SK-N-SH (cell line): ENCODE measurements around the gene PCDH18. TPM values are rescaled to one million over a fixed set of nuclear protein-coding genes. Genes with fewer than 3 reads are reported as not detected.

Experiments
- CTCF ChIA-PET: fragments of 300-600, 350-600 bp; formaldehyde crosslinking; extraction: SDS; loops from one replicate; lab custom pipeline; 2021; lab: Yijun Ruan, JAX
- POLR2A ChIA-PET: fragments of 350-600 bp; sonication (Branson Sonifier 250); formaldehyde crosslinking; extraction: SDS; loops from one replicate; lab custom pipeline; 2020; ENCODE audit warnings: antibody characterized with exemption, inconsistent platforms; lab: Yijun Ruan, JAX
- DNase-seq: peaks from one replicate; pipeline ENCODE4 v3.0.0; 2012
- H2AFZ ChIP-seq: fragments of 200-600 bp; sonication (generic); 2 replicates; pipeline ENCODE4 v1.8.1; 2016; ENCODE audit warnings: antibody characterized with exemption, mild to moderate bottlenecking, low read depth
- H3F3A ChIP-seq: fragments of 200-600 bp; sonication (generic); replicated peaks from 2 replicates; pipeline ENCODE3; 2016; ENCODE audit warnings: antibody characterized with exemption, mild to moderate bottlenecking; ENCODE audit not compliant: insufficient read depth
- H3K27ac ChIP-seq, 2 experiments: fragments of 200-500 bp in 1 of 2; fragments of 200-600 bp in 1 of 2; sonication (Bioruptor generic) in 1 of 2; sonication (generic), shearing (Covaris generic) in 1 of 2; 2 replicates each; pipeline versions ENCODE4 v1.5.1 to v1.6.1; 2014 to 2016; ENCODE audit warnings: low read depth in 2 of 2, inconsistent platforms in 1 of 2, low read length in 1 of 2, mild to moderate bottlenecking in 1 of 2, mixed read lengths in 1 of 2
- H3K27me3 ChIP-seq: fragments of 200-600 bp; sonication (generic), shearing (Covaris generic); 2 replicates; pipeline ENCODE4 v1.6.1; 2016; ENCODE audit warnings: mixed run types; ENCODE audit not compliant: insufficient read depth
- H3K36me3 ChIP-seq, 2 experiments: fragments of 200-500 bp in 1 of 2; fragments of 200-600 bp in 1 of 2; sonication (Bioruptor generic) in 1 of 2; sonication (generic) in 1 of 2; replicated peaks in 1 of 2; 2 replicates each; pipeline versions ENCODE3 to v1.5.1; 2014 to 2016; ENCODE audit warnings: low read length in 1 of 2, mild to moderate bottlenecking in 1 of 2; ENCODE audit not compliant: insufficient read depth in 2 of 2, control insufficient read depth in 1 of 2
- H3K4me1 ChIP-seq, 2 experiments: fragments of 200-500 bp in 1 of 2; fragments of 200-600 bp in 1 of 2; sonication (Bioruptor generic) in 1 of 2; sonication (generic), shearing (Covaris generic) in 1 of 2; 2 replicates each; pipeline versions ENCODE4 v1.5.1 to v1.6.1; 2014 to 2016; ENCODE audit warnings: low read depth in 1 of 2, low read length in 1 of 2, mixed run types in 1 of 2; ENCODE audit not compliant: insufficient read depth in 2 of 2, control insufficient read depth in 1 of 2
- H3K4me2 ChIP-seq: fragments of 200-600 bp; sonication (generic), shearing (Covaris generic); 2 replicates; pipeline ENCODE4 v1.6.1; 2017; ENCODE audit warnings: mixed run types
- H3K4me3 ChIP-seq, 2 experiments: fragments of 200-500 bp in 1 of 2; fragments of 200-600 bp in 1 of 2; sonication (Bioruptor generic) in 1 of 2; sonication (generic), shearing (Covaris generic) in 1 of 2; 2 replicates each; pipeline versions ENCODE4 v1.5.1 to v1.8.1; 2014 to 2016; ENCODE audit warnings: low read depth in 2 of 2, inconsistent platforms in 1 of 2, low read length in 1 of 2, mild to moderate bottlenecking in 1 of 2, mixed read lengths in 1 of 2, moderate library complexity in 1 of 2
- H3K79me2 ChIP-seq: fragments of 200-600 bp; sonication (generic); 2 replicates; pipeline ENCODE4 v1.8.1; 2017; ENCODE audit warnings: mild to moderate bottlenecking; ENCODE audit not compliant: insufficient read depth
- H3K9ac ChIP-seq: fragments of 200-600 bp; sonication (generic); 2 replicates; pipeline ENCODE4 v1.6.1; 2017; ENCODE audit warnings: mixed run types
- H3K9me2 ChIP-seq: fragments of 200-600 bp; sonication (generic); 2 replicates; pipeline ENCODE4 v1.6.1; 2017; ENCODE audit warnings: mixed run types
- H3K9me3 ChIP-seq: fragments of 200-600 bp; sonication (generic); 2 replicates; pipeline ENCODE4 v1.6.1; 2017; ENCODE audit warnings: mixed run types, mild to moderate bottlenecking, moderate library complexity
- H4K20me1 ChIP-seq: fragments of 200-600 bp; sonication (generic); 2 replicates; pipeline ENCODE4 v1.6.1; 2017; ENCODE audit warnings: mild to moderate bottlenecking, mixed run types; ENCODE audit not compliant: insufficient read depth
- CHD2 ChIP-seq: fragments of 150-350 bp; IDR thresholded peaks from 2 replicates; pipeline ENCODE4 v1.6.1; 2018; ENCODE audit warnings: low read length; ENCODE audit not compliant: partially characterized antibody
- CTCF ChIP-seq: fragments of 200-600 bp; sonication (generic); IDR thresholded peaks from 2 replicates; pipeline ENCODE4 v1.6.1; 2017; ENCODE audit warnings: antibody characterized with exemption, mild to moderate bottlenecking, moderate library complexity
- ELF1 ChIP-seq: IDR thresholded peaks from 2 replicates; pipeline ENCODE4 v1.4.0; 2012
- EP300 ChIP-seq, 2 experiments: IDR thresholded peaks; 2 replicates each; pipeline versions ENCODE4 v1.4.0 to v1.6.1; 2012; ENCODE audit warnings: borderline replicate concordance in 1 of 2, low read depth in 1 of 2, low read length in 1 of 2
- FOXJ3 ChIP-seq: sonication (generic); formaldehyde crosslinking; IDR thresholded peaks from 2 replicates; pipeline ENCODE4 v1.5.1; 2020; ENCODE audit warnings: mild to moderate bottlenecking, missing genetic modification reagents
- GABPA ChIP-seq: IDR thresholded peaks from 2 replicates; pipeline ENCODE4 v1.4.0; 2012; ENCODE audit warnings: low read depth, mild to moderate bottlenecking
- GATA2 ChIP-seq: sonication (generic); formaldehyde crosslinking; IDR thresholded peaks from 2 replicates; pipeline ENCODE4 v1.5.0; 2020; ENCODE audit warnings: mild to moderate bottlenecking, missing genetic modification reagents
- JUND ChIP-seq: IDR thresholded peaks from 2 replicates; pipeline ENCODE4 v1.4.0; 2012
- MAX ChIP-seq: IDR thresholded peaks from 2 replicates; pipeline ENCODE4 v1.4.0; 2012; ENCODE audit warnings: low read depth
- MXI1 ChIP-seq: IDR thresholded peaks from 2 replicates; pipeline ENCODE4 v1.6.1; 2012; ENCODE audit warnings: mild to moderate bottlenecking, low read depth, low read length, improper control_type of control experiment
- NRF1 ChIP-seq: IDR thresholded peaks from 2 replicates; pipeline ENCODE4 v1.6.1; 2012; ENCODE audit warnings: low read depth, mild to moderate bottlenecking, low read length
- POLR2AphosphoS5 ChIP-seq: IDR thresholded peaks from 2 replicates; pipeline ENCODE4 v1.6.1; 2012; ENCODE audit warnings: low read depth, low read length
- RAD21 ChIP-seq: IDR thresholded peaks from 2 replicates; pipeline ENCODE4 v1.6.1; 2012; ENCODE audit warnings: mild to moderate bottlenecking, low read length
- RCOR1 ChIP-seq: fragments of 150-350 bp; IDR thresholded peaks from 2 replicates; pipeline ENCODE4 v1.6.1; 2017; ENCODE audit warnings: antibody characterized with exemption, low read length
- REST ChIP-seq: IDR thresholded peaks from 2 replicates; pipeline ENCODE4 v1.6.1; 2012; ENCODE audit warnings: mild to moderate bottlenecking, low read depth, low read length, moderate library complexity
- SIN3A ChIP-seq: IDR thresholded peaks from 2 replicates; pipeline ENCODE4 v1.6.1; 2012; ENCODE audit warnings: low read depth, mild to moderate bottlenecking, low read length, moderate library complexity, borderline replicate concordance
- SMC3 ChIP-seq: IDR thresholded peaks from 2 replicates; pipeline ENCODE4 v1.6.1; 2012; ENCODE audit warnings: low read depth, low read length, improper control_type of control experiment
- TAF1 ChIP-seq: IDR thresholded peaks from 2 replicates; pipeline ENCODE4 v1.6.1; 2012; ENCODE audit warnings: low read depth, mild to moderate bottlenecking, low read length, moderate library complexity, borderline replicate concordance
- USF1 ChIP-seq: IDR thresholded peaks from 2 replicates; pipeline ENCODE4 v1.4.0; 2012; ENCODE audit warnings: low read depth, borderline replicate concordance
- WGBS: methylation state at CpG from one replicate; pipeline ENCODE4 v1.1.6; 2017; ENCODE audit warnings: low lambda C conversion rate; 5-methylcytosine and 5-hydroxymethylcytosine counted together
- polyA plus RNA-seq, 3 experiments: library from polyadenylated mRNA; depleted of rRNA; stranded (reverse); fragments of >200 nt; gene quantifications; 2 replicates each; pipeline ENCODE4 v1.2.3, GENCODE V29; 2012

The PCDH18 gene
- polyA plus RNA-seq, 1 of the 3 experiments (the other 2 are of a cell fraction), result 25.0 TPM

GRCh38 chr4:137474711-137475301 is 57.5 kb downstream of the PCDH18 start (continued):
- TF ChIP-seq USF1 (no peak), RCOR1 (peak; percentile 79), CTCF (no peak), GABPA (no peak), NRF1 (no peak), POLR2AphosphoS5 (no peak), EP300 (IDR thresholded peaks at IDR 0.05; ENCODE audit: borderline replicate concordance in 1 of 2, low read depth in 1 of 2, low read length in 1 of 2) (peak in 1 of 2 experiments; percentile 97; a peak in 2 of 4 replicates)
- TF ChIP-seq, all 33 proteins: peak for 11

GRCh38 chr4:137471895-137472294 is 60.4 kb downstream of the PCDH18 start:
- TF ChIP-seq FOXJ3 (CRISPR knock-in tag) (no peak), CHD2 (no peak), MXI1 (no peak), JUND (no peak), MAX (no peak), SIN3A (no peak), TAF1 (no peak), REST (no peak), GATA2 (CRISPR knock-in tag) (no peak), NRF1 (no peak), RAD21 (no peak), SMC3 (no peak), ELF1 (no peak)
- no peak overlapping the region; a peak in 1 of 4 replicates for H3K27ac ChIP-seq
- DNase-seq, result no peak
- no peaks in the 10 kb centered on the region for H3K36me3 ChIP-seq
- peaks cover 4 to 21% of the 10 kb centered on the region in 2 experiments; a peak in 3 of 4 replicates for H3K4me1 ChIP-seq
- H3K27me3 ChIP-seq, result no peaks in the 10 kb centered on the region
- no peak overlapping the region for H3K4me3 ChIP-seq
- no peaks in the 10 kb centered on the region for H3K9me3 ChIP-seq
- no peak overlapping the region for H3K9ac ChIP-seq
- H3K9me2 ChIP-seq, result no peaks in the 10 kb centered on the region
- H3K4me2 ChIP-seq, result no peak overlapping the region
- ChIA-PET POLR2A (no interaction called here), CTCF (interaction anchor here (0.8 to 1.1 kb wide), 2 partner anchors 18 to 338 kb away, joined by 3 read pairs; no protein-coding TSS in a partner anchor)
- H3K79me2 ChIP-seq, result no peaks in the 10 kb centered on the region
- H2AFZ ChIP-seq, result no peak overlapping the region
- no peaks in the 10 kb centered on the region for H3F3A ChIP-seq
- WGBS, result 59% methylated on average over 2 of the region's 2 CpGs
- no peaks in the 10 kb centered on the region for H4K20me1 ChIP-seq
